AG04449 (cell line): ENCODE data around the gene ZSCAN10.
A peak's percentile ranks its signal among the peaks of the same experiment; 100 is the strongest.

ENCODE experiments used
- CTCF ChIA-PET: fragments of 350-600 bp; formaldehyde crosslinking; extraction: SDS; loops from one replicate; lab custom pipeline; 2021; ENCODE audit warnings: antibody characterized with exemption; lab: Yijun Ruan, JAX
- POLR2A ChIA-PET: fragments of 400-600, 350-600 bp; formaldehyde crosslinking; extraction: SDS; loops from one replicate; lab custom pipeline; 2020; ENCODE audit warnings: antibody characterized with exemption, inconsistent platforms; lab: Yijun Ruan, JAX
- DNase-seq: peaks from one replicate; pipeline ENCODE4 v3.0.0-alpha.2; 2010; ENCODE audit warnings: low read depth, low spot score
- H3K4me3 ChIP-seq: 2 replicates; pipeline ENCODE4 v1.5.1; 2011; ENCODE audit warnings: low read depth, mild to moderate bottlenecking, control low read depth, low read length
- TF ChIP-seq, protein P1 (sequence below): IDR thresholded peaks from one replicate; pipeline ENCODE4 v1.5.1; 2011; ENCODE audit warnings: mild to moderate bottlenecking, moderate library complexity, low read length, control low read depth, inconsistent platforms; ENCODE audit not compliant: insufficient read depth; ENCODE audit errors: missing control alignments

Gene ZSCAN10

GRCh38 chr16:3106205-3106928, 7.3 kb upstream of the ZSCAN10 start:
- POLR2A ChIA-PET = interaction anchor here (1.2 kb wide), 1 partner anchor 11 kb away, joined by 3 read pairs; no protein-coding TSS in a partner anchor
- TF ChIP-seq, protein P1, sequence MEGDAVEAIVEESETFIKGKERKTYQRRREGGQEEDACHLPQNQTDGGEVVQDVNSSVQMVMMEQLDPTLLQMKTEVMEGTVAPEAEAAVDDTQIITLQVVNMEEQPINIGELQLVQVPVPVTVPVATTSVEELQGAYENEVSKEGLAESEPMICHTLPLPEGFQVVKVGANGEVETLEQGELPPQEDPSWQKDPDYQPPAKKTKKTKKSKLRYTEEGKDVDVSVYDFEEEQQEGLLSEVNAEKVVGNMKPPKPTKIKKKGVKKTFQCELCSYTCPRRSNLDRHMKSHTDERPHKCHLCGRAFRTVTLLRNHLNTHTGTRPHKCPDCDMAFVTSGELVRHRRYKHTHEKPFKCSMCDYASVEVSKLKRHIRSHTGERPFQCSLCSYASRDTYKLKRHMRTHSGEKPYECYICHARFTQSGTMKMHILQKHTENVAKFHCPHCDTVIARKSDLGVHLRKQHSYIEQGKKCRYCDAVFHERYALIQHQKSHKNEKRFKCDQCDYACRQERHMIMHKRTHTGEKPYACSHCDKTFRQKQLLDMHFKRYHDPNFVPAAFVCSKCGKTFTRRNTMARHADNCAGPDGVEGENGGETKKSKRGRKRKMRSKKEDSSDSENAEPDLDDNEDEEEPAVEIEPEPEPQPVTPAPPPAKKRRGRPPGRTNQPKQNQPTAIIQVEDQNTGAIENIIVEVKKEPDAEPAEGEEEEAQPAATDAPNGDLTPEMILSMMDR = no peak
- H3K4me3 ChIP-seq = peak overlapping the region; percentile 66
- DNase-seq = no peak
- CTCF ChIA-PET = interaction anchor here (1.0 to 4.7 kb wide), 3 partner anchors 23 to 47 kb away, joined by 3 to 31 read pairs (median 5); no protein-coding TSS in a partner anchor

DNA sequence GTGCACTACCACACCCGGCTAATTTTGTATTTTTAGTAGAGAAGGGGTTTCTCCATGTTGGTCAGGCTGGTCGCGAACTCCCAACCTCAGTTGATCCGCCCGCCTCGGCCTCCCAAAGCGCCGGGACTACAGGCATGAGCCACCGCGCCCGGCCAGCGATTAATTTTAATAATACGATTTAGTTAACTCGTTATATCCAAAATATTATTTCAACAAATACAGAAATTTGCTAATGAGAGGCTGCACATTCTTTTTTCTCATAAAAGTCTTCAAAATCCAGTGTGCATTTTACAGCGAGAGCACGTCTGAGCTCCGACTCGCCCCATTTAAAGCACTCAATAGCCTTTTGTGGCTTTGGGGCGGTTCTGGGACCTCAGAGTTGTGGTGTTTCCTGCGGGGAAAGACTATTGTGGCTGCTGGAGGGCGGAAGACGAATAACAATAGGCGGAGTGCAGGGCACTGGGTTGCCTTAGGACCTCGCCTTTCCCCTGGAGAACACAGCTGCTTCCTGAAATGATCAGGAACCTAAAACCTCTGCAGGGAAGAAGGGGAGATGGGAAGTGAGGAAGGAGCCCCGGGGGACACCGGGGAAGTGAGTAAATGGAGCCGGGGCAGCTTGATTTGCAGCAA, 2.9 kb upstream of the ZSCAN10 start:
- CTCF ChIA-PET = interaction anchor here (1.0 to 5.1 kb wide), 7 partner anchors 10 to 49 kb away, joined by 3 to 31 read pairs (median 8); partner anchors contain the start of genes ZNF205 and ZNF213
- no peak overlapping the region for H3K4me3 ChIP-seq
- POLR2A ChIA-PET = no interaction called here

DNA sequence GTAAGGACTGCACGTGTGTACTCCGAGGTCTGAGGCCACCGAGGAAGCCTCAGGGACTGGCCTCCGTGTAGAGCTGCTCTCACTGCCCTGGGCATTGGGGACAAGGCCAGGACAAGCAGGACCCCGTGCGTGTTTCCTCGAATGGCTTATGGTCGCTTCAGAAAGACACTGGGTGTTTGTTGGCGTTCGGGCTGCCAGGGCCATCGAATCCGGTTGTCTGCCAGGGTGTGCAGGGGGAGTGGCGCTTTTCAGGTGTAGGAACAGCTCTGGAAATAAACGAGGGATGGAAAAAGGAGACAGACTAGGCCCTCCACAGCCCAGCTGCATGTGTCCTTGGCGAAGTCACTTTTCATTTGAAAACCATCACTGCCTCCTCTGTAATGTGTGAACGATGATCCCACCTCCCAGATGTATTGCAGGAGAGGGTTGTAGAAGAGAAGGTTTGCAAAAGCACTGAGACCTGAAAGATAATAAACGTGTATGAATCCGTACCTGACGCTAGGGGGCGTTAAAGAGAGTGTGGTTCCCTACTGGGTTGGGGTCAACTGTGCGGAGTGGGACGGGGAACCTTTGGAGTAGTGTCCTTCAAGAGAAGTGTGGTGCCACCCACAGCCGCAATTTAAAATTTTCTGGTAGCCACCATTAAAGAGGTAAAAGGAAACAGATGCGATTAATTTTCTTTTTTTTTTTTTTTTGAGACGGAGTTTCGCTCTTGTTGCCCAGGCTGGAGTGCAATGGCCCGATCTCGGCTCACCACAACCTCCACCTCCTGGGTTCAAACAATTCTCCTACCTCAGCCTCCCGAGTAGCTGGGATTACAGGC, 2.1 kb upstream of the ZSCAN10 start:
- no peak for DNase-seq
- TF ChIP-seq, protein P1 = peak; percentile 43
- ChIA-PET CTCF (interaction anchor here (1.0 to 5.1 kb wide), 13 partner anchors 8 to 68 kb away, joined by 3 to 31 read pairs (median 7); partner anchors contain the start of genes ZNF205 and ZNF213), POLR2A (no interaction called here)
- H3K4me3 ChIP-seq = no peak overlapping the region

More for the DNA sequence above, 2.9 kb upstream of the ZSCAN10 start:
- TF ChIP-seq, protein P1 = no peak
- DNase-seq = no peak

GRCh38 chr16:3099732-3100499, 822 bp upstream of the ZSCAN10 start:
- ChIA-PET POLR2A (no interaction called here), CTCF (interaction anchor here (0.8 to 5.1 kb wide), 13 partner anchors 7 to 69 kb away, joined by 3 to 27 read pairs (median 4); partner anchors contain the start of gene ZNF205)
- peak overlapping the region; percentile 33 for H3K4me3 ChIP-seq
- peak; percentile 9 for DNase-seq
- TF ChIP-seq, protein P1 = no peak

- ChIA-PET CTCF (interaction anchor here (0.8 to 2.7 kb wide), 9 partner anchors 12 to 67 kb away, joined by 3 to 11 read pairs (median 3); no protein-coding TSS in a partner anchor), POLR2A (no interaction called here)
- no peak for DNase-seq
- TF ChIP-seq, protein P1 = no peak
- H3K4me3 ChIP-seq = no peak overlapping the region
These were observed 269 bp upstream of the ZSCAN10 start for GRCh38 chr16:3099395-3099731.
